ENCODE data around the gene NAT16. TPM values are rescaled to one million over a fixed set of nuclear protein-coding genes. Genes with fewer than 3 reads are reported as not detected.

Gene NAT16
- total and polyA plus RNA-seq, 2 of the 4 experiments (the other 2 are of a cell fraction): 0.05 TPM; not detected in 1

- in situ Hi-C loops (cut with MboI; ENCODE audit: low sequenced_read_pairs): no loop called here
- no peak overlapping the region for H3K18ac ChIP-seq (ENCODE audit: low read depth, low read length)
These were observed 380 bp downstream of the NAT16 start for GRCh38 chr7:101179713-101180112.

More at GRCh38 chr7:101179713-101180112, 380 bp downstream of the NAT16 start:
- no peak for ATAC-seq (ENCODE audit: low read depth)
- DNase-seq: no peak
- 4% methylated on average over 22 of the region's 27 CpGs; no CpG with 5 or more reads in 1 of the 2 experiments for WGBS, 2 experiments (ENCODE audit: extremely low coverage in 2 of 2, insufficient read length in 1 of 2)
- H2AFZ ChIP-seq (replicated peaks; ENCODE audit: low read length, poor library complexity): no peak overlapping the region
- no peak overlapping the region for H3K23ac ChIP-seq (ENCODE audit: low read depth, low read length)
- no peak overlapping the region for H3K27ac ChIP-seq (ENCODE audit: insufficient read depth, low read length)
- BruUV-seq (replicated peaks): no TSS peak
- no peaks in the 10 kb centered on the region for H3K36me3 ChIP-seq (ENCODE audit: control insufficient read depth, insufficient read depth, low read length)
- no peaks in the 10 kb centered on the region; the same call in 1 of the 2 replicates for H4K20me1 ChIP-seq (ENCODE audit: insufficient read depth, low read length)
- H2BK20ac ChIP-seq (ENCODE audit: low read depth, low read length): no peak overlapping the region
- H3K14ac ChIP-seq (replicated peaks; ENCODE audit: low read depth, low read length): no peak overlapping the region
- no peak overlapping the region for H4K91ac ChIP-seq (ENCODE audit: insufficient read depth, low read depth, low read length)
- intact Hi-C loops (cut with micrococcal nuclease) (no loop called here), dilution Hi-C loops (cut with HindIII; ENCODE audit: low sequenced_read_pairs, unreplicated experiment) (no loop called here)
- no peak overlapping the region for H3K4me2 ChIP-seq (ENCODE audit: low read depth, low read length)
- no peak overlapping the region for H2BK120ac ChIP-seq (ENCODE audit: low read depth, low read length)
- H3K4me1 ChIP-seq (ENCODE audit: control insufficient read depth, insufficient read depth, low read length): no peaks in the 10 kb centered on the region; the same call in 1 of the 2 replicates
- no peak overlapping the region for H3K4me3 ChIP-seq (ENCODE audit: insufficient read depth, low read depth, low read length)
- no peak overlapping the region for H3K9ac ChIP-seq (ENCODE audit: low read depth, low read length)
- no peak overlapping the region for H2BK5ac ChIP-seq (ENCODE audit: low read depth, low read length, poor library complexity, severe bottlenecking)
- peaks cover 56% of the 10 kb centered on the region for H3K27me3 ChIP-seq (ENCODE audit: control insufficient read depth, insufficient read depth, low read length)
- 0 out of 2 replicates have a peak, but pooled peaks cover 2% of the 10 kb centered on the region for H3K9me3 ChIP-seq (ENCODE audit: control insufficient read depth, insufficient read depth, low read length)
- no peak overlapping the region for H3K56ac ChIP-seq (ENCODE audit: extremely low read depth, insufficient read depth, low read length)
- H2AK5ac ChIP-seq (ENCODE audit: low read depth, low read length): no peak overlapping the region
- no peak overlapping the region for H4K5ac ChIP-seq (ENCODE audit: low read depth, low read length)
- H3K9me1 ChIP-seq (ENCODE audit: insufficient read depth, low read length): no peaks in the 10 kb centered on the region; the same call in 1 of the 2 replicates
- TF ChIP-seq RAD21 (IDR thresholded peaks at IDR 0.05; ENCODE audit: low read length) (no peak), MAZ (IDR thresholded peaks at IDR 0.05; ENCODE audit: borderline replicate concordance, low read depth, low read length) (no peak), MAFK (IDR thresholded peaks at IDR 0.05; ENCODE audit: low read depth, low read length) (no peak), CEBPB (IDR thresholded peaks at IDR 0.05; ENCODE audit: low read depth, low read length) (no peak), CTCF (conservative IDR thresholded peaks at IDR 0.05; ENCODE audit: low read depth, low read length) (no peak), RFX5 (IDR thresholded peaks at IDR 0.05; ENCODE audit: low read depth, low read length) (no peak), BHLHE40 (IDR thresholded peaks at IDR 0.05; ENCODE audit: low read depth, low read length) (no peak), CHD1 (IDR thresholded peaks at IDR 0.05; ENCODE audit: low read depth, low read length) (no peak), NFE2L2 (IDR thresholded peaks at IDR 0.05; ENCODE audit: low read depth, low read length) (no peak), ELK1 (IDR thresholded peaks at IDR 0.05; ENCODE audit: borderline replicate concordance, low read depth, low read length) (no peak), FOS (IDR thresholded peaks at IDR 0.05; ENCODE audit: low read depth, low read length) (no peak), USF2 (IDR thresholded peaks at IDR 0.05; ENCODE audit: low read depth, low read length) (no peak), SMC3 (IDR thresholded peaks at IDR 0.05; ENCODE audit: low read depth, low read length) (no peak), MXI1 (IDR thresholded peaks at IDR 0.05; ENCODE audit: borderline replicate concordance, low read depth, low read length) (no peak), RCOR1 (IDR thresholded peaks at IDR 0.05; ENCODE audit: insufficient replicate concordance, low read length) (no peak), POLR2A (IDR thresholded peaks at IDR 0.05; ENCODE audit: low read depth, low read length) (no peak)
- CTCF ChIA-PET: no interaction called here
- H2AK9ac ChIP-seq (replicated peaks; ENCODE audit: low read depth, low read length, poor library complexity): no peak overlapping the region
- no peaks in the 10 kb centered on the region for H3K79me1 ChIP-seq (ENCODE audit: low read depth in 1 of 2, low read length in 2 of 2)
- no peak overlapping the region for H4K8ac ChIP-seq (ENCODE audit: low read depth in 2 of 2, low read length in 2 of 2)
- POLR2A ChIA-PET (ENCODE audit: unreplicated experiment): no interaction called here
- H2BK15ac ChIP-seq (ENCODE audit: low read depth, low read length): no peak overlapping the region
- H3K4ac ChIP-seq (ENCODE audit: low read depth, low read length): no peak overlapping the region
